DOHH2 (cell line): ENCODE results near the gene MRI1.

Experiments used
- EZH2phosphoT487 ChIP-seq: fragments of 200-600 bp; sonication (generic); IDR thresholded peaks from 2 replicates; pipeline ENCODE4 v1.6.1; 2017; ENCODE audit warnings: borderline replicate concordance, mild to moderate bottlenecking, antibody characterized with exemption, low read length, moderate library complexity, mixed read lengths
- TF ChIP-seq, protein P1 (sequence below): fragments of 200-600 bp; sonication (generic); IDR thresholded peaks from one replicate; pipeline ENCODE4 v1.5.1; 2014; ENCODE audit warnings: antibody characterized with exemption, mild to moderate bottlenecking, low read depth, low read length; ENCODE audit not compliant: poor library complexity, severe bottlenecking

DNA sequence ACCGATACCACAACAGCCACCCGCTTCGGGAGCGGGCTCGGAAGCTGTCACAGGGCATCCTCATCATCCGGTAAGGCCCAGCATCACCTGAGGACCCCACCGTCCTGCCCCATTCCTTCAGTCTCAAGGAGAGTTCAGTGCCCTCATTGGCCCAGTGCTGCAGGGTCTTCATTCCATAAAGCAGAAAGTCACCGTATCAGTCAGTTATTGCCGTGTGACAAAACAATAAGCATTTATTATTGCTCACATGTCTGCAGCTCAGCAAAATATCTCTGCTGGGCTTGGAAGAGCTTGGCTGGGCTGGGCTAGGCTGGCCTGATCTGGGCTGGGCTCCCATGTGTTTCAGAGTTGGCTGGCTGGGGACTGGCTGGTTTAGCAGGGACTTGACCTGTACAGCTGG, 8.1 kb upstream of the MRI1 start:
- TF ChIP-seq, protein P1, sequence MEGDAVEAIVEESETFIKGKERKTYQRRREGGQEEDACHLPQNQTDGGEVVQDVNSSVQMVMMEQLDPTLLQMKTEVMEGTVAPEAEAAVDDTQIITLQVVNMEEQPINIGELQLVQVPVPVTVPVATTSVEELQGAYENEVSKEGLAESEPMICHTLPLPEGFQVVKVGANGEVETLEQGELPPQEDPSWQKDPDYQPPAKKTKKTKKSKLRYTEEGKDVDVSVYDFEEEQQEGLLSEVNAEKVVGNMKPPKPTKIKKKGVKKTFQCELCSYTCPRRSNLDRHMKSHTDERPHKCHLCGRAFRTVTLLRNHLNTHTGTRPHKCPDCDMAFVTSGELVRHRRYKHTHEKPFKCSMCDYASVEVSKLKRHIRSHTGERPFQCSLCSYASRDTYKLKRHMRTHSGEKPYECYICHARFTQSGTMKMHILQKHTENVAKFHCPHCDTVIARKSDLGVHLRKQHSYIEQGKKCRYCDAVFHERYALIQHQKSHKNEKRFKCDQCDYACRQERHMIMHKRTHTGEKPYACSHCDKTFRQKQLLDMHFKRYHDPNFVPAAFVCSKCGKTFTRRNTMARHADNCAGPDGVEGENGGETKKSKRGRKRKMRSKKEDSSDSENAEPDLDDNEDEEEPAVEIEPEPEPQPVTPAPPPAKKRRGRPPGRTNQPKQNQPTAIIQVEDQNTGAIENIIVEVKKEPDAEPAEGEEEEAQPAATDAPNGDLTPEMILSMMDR = no peak
- no peak for TF ChIP-seq EZH2phosphoT487
